Tibial artery (tissue), 4 donors: ENCODE measurements around the gene TIMP3.
A peak's percentile ranks its signal among the peaks of the same experiment; 100 is the strongest.

Source experiments
- DNase-seq, 2 donors: peaks; one replicate each; pipeline ENCODE4 v3.0.0-alpha.2; 2019
- H3K27ac ChIP-seq, 2 donors: fragments of 200-600 bp; sonication (generic) in 1 of 2; 1 replicate in 1 of 2; 2 replicates in 1 of 2; pipeline ENCODE4 v1.5.1; 2018 to 2019; ENCODE audit warnings: mild to moderate bottlenecking in 1 of 2
- H3K27me3 ChIP-seq, 2 donors: fragments of 200-600 bp; sonication (generic) in 1 of 2; one replicate each; pipeline versions ENCODE4 v1.5.1 to v1.6.0; 2016 to 2019
- H3K36me3 ChIP-seq, 3 donors: fragments of 200-600 bp; sonication (generic) in 2 of 3; one replicate each; pipeline ENCODE4 v1.5.1; 2016 to 2019; ENCODE audit warnings: mild to moderate bottlenecking in 2 of 3
- H3K4me1 ChIP-seq, 4 donors: fragments of 200-600 bp; sonication (generic) in 2 of 4; 1 replicate in 3 of 4; 2 replicates in 1 of 4; pipeline ENCODE4 v1.5.1; 2016 to 2019
- H3K4me3 ChIP-seq, 2 donors: fragments of 200-600 bp; sonication (generic) in 1 of 2; 1 replicate in 1 of 2; 2 replicates in 1 of 2; pipeline ENCODE4 v1.5.1; 2018 to 2019; ENCODE audit warnings: mild to moderate bottlenecking in 2 of 2
- H3K9me3 ChIP-seq, 3 donors: fragments of 200-600 bp; sonication (generic) in 1 of 3; one replicate each; pipeline ENCODE4 v1.5.1; 2016 to 2019
- CTCF ChIP-seq, 2 experiments: fragments of 200-600 bp in 1 of 2; fragments of 450-650 bp in 1 of 2; IDR thresholded peaks; one replicate each; pipeline ENCODE4 v1.5.1; 2017 to 2019; ENCODE audit warnings: antibody characterized with exemption in 2 of 2, mild to moderate bottlenecking in 1 of 2, moderate library complexity in 1 of 2
- intact Hi-C: fragments of 100-400 bp; cut with DNase I; formaldehyde crosslinking; loops from one replicate; pipeline ENCODE4 v1.15.0; 2023; ENCODE audit warnings: low total_unique reads

The TIMP3 gene

GRCh38 chr22:32805361-32805881 lies 3.9 kb downstream of the TIMP3 start:
- Histone ChIP-seq H3K4me1 (peaks cover 6 to 72% (median 39%) of the 10 kb centered on the region in 4 donors), H3K4me3 (peak overlapping the region; percentile 81 to 92), H3K27me3 (no peaks in the 10 kb centered on the region), H3K36me3 (peaks cover 0 to 14% (median 12%) of the 10 kb centered on the region in 3 donors), H3K9me3 (no peaks in the 10 kb centered on the region), H3K27ac (peak overlapping the region in 1 of 2 donors; percentile 92)
- no peak for TF ChIP-seq CTCF (IDR thresholded peaks at IDR 0.05)
- DNase-seq: peak in 1 of 2 donors; percentile 39
- intact Hi-C loops: loop anchor here (10.0 kb wide), 1 partner anchor 181 kb away; no protein-coding TSS in a partner anchor

- H3K36me3 ChIP-seq: peaks cover 0 to 14% (median 12%) of the 10 kb centered on the region in 3 donors
- DNase-seq: peak in 1 of 2 donors; percentile 17
- no peak for TF ChIP-seq CTCF (IDR thresholded peaks at IDR 0.05)
- H3K9me3 ChIP-seq: no peaks in the 10 kb centered on the region
- H3K4me3 ChIP-seq: peak overlapping the region; percentile 81 to 92
- peaks cover 6 to 77% (median 32%) of the 10 kb centered on the region in 4 donors for H3K4me1 ChIP-seq
- H3K27me3 ChIP-seq: no peaks in the 10 kb centered on the region
- intact Hi-C loops: loop anchor here (10.0 kb wide), 1 partner anchor 181 kb away; no protein-coding TSS in a partner anchor
- no peak overlapping the region for H3K27ac ChIP-seq
These were observed 4.8 kb downstream of the TIMP3 start for GRCh38 chr22:32806296-32806695.

GRCh38 chr22:32808038-32808445 lies 6.5 kb downstream of the TIMP3 start:
- Histone ChIP-seq H3K27me3 (no peaks in the 10 kb centered on the region), H3K36me3 (peaks cover 9 to 14% (median 12%) of the 10 kb centered on the region in 3 donors), H3K4me1 (peaks cover 6 to 93% (median 31%) of the 10 kb centered on the region in 4 donors), H3K9me3 (no peaks in the 10 kb centered on the region), H3K4me3 (peak overlapping the region; percentile 0 to 6), H3K27ac (no peak overlapping the region)
- no peak for TF ChIP-seq CTCF (IDR thresholded peaks at IDR 0.05)
- DNase-seq: peak in 1 of 2 donors; percentile 1
- intact Hi-C loops: loop anchor here (10.0 kb wide), 1 partner anchor 183 kb away; no protein-coding TSS in a partner anchor

GRCh38 chr22:32809786-32810554 lies 8.5 kb downstream of the TIMP3 start:
- no peak overlapping the region for H3K27ac ChIP-seq
- TF ChIP-seq CTCF (IDR thresholded peaks at IDR 0.05): no peak
- DNase-seq: peak in 1 of 2 donors; percentile 19
- peaks cover 6 to 92% (median 27%) of the 10 kb centered on the region in 4 donors for H3K4me1 ChIP-seq
- intact Hi-C loops: loop anchor here (10.0 kb wide), 1 partner anchor 185 kb away; no protein-coding TSS in a partner anchor
- peak overlapping the region in 1 of 2 donors; percentile 6 for H3K4me3 ChIP-seq
- peaks cover 9 to 14% (median 12%) of the 10 kb centered on the region in 3 donors for H3K36me3 ChIP-seq
- no peaks in the 10 kb centered on the region for H3K27me3 ChIP-seq
- no peaks in the 10 kb centered on the region for H3K9me3 ChIP-seq

- peaks cover 9 to 14% (median 14%) of the 10 kb centered on the region in 3 donors for H3K36me3 ChIP-seq
- H3K4me1 ChIP-seq: peaks cover 6 to 92% (median 24%) of the 10 kb centered on the region in 4 donors
- DNase-seq: peak in 1 of 2 donors; percentile 29
- intact Hi-C loops: no loop called here
- H3K27me3 ChIP-seq: no peaks in the 10 kb centered on the region
- H3K27ac ChIP-seq: no peak overlapping the region
- no peaks in the 10 kb centered on the region for H3K9me3 ChIP-seq
- no peak for TF ChIP-seq CTCF (IDR thresholded peaks at IDR 0.05)
- no peak overlapping the region for H3K4me3 ChIP-seq
These were observed 9.1 kb downstream of the TIMP3 start for GRCh38 chr22:32810555-32811133.
